Upper lobe of left lung (tissue), 6 donors: Measurements from ENCODE around the gene FBXO11. TPM values are rescaled to one million over a fixed set of nuclear protein-coding genes. Genes with fewer than 3 reads are reported as not detected.

Experiments used
- ATAC-seq, 2 donors: fragments of 200-7000 bp; cut with Tn5 transposase; one replicate each; pipeline ENCODE4 v1.9.1; 2022; ENCODE audit warnings: mild to moderate bottlenecking in 2 of 2, moderate library complexity in 2 of 2; ENCODE audit not compliant: low FRiP score in 2 of 2
- DNase-seq, 2 donors: peaks; one replicate each; pipeline ENCODE4 v3.0.0-alpha.2; 2019 to 2020
- H3K27ac ChIP-seq, 4 donors: fragments of 200-600 bp; sonication (generic); one replicate each; pipeline ENCODE4 v1.5.1; 2016 to 2019
- H3K27me3 ChIP-seq, 4 donors: fragments of 200-600 bp; sonication (generic); one replicate each; pipeline ENCODE4 v1.5.1; 2017 to 2019
- H3K36me3 ChIP-seq, 4 donors: fragments of 200-600 bp; sonication (generic); one replicate each; pipeline ENCODE4 v1.5.1; 2016 to 2019
- H3K4me1 ChIP-seq, 4 donors: fragments of 200-600 bp; sonication (generic); one replicate each; pipeline ENCODE4 v1.5.1; 2018 to 2019
- H3K4me3 ChIP-seq, 4 donors: fragments of 200-600 bp; sonication (generic); one replicate each; pipeline ENCODE4 v1.5.1; 2017 to 2019; ENCODE audit warnings: mild to moderate bottlenecking in 2 of 4, moderate library complexity in 1 of 4
- H3K9me3 ChIP-seq, 4 donors: fragments of 200-600 bp; sonication (generic); one replicate each; pipeline ENCODE4 v1.5.1; 2018 to 2019
- CTCF ChIP-seq, 6 experiments: fragments of 450-650 bp in 4 of 6; fragments of 200-600 bp in 2 of 6; sonication (generic) in 2 of 6; IDR thresholded peaks; one replicate each; pipeline ENCODE4 v1.5.1; 2016 to 2019; ENCODE audit warnings: antibody characterized with exemption in 6 of 6
- EP300 ChIP-seq, 4 donors: sonication (generic); formaldehyde crosslinking; IDR thresholded peaks; one replicate each; pipeline ENCODE4 v1.5.1; 2017; ENCODE audit warnings: antibody characterized with exemption in 4 of 4, control low read depth in 2 of 4
- POLR2A ChIP-seq, 4 donors: fragments of 450-650 bp; IDR thresholded peaks; one replicate each; pipeline ENCODE4 v1.5.1; 2016 to 2017; ENCODE audit warnings: antibody characterized with exemption in 4 of 4, mild to moderate bottlenecking in 2 of 4
- POLR2AphosphoS5 ChIP-seq, 2 donors: sonication (generic); formaldehyde crosslinking; IDR thresholded peaks; one replicate each; pipeline ENCODE4 v1.5.1; 2017; ENCODE audit warnings: antibody characterized with exemption in 2 of 2
- WGBS, 2 donors: methylation state at CpG; one replicate each; pipeline ENCODE4 v1.1.5; 2017 to 2018; 5-methylcytosine and 5-hydroxymethylcytosine counted together
- total RNA-seq, 6 donors: library from RNA; depleted of rRNA in 4 of 6; stranded (reverse); fragments of >200 nt in 4 of 6; gene quantifications; one replicate each; pipeline versions ENCODE4 v1.1.0 to v1.2.1, GENCODE V29; 2016 to 2021
- donor health status: DM: no; HTN: no; CAD: no; lungs with moderate emphysema.
- donor health status: DM: no; HTN: yes; CAD: no; lungs with severe emphysema.

FBXO11 gene
- total RNA-seq, 6 donors from 2014 or later, result 30.5 to 99.2 (median 60.0) TPM

GRCh38 chr2:47767880-47768609 is 138.3 kb downstream of the FBXO11 start:
- Histone ChIP-seq H3K27ac (no peak overlapping the region), H3K4me3 (no peak overlapping the region), H3K27me3 (no peaks in the 10 kb centered on the region), H3K9me3 (no peaks in the 10 kb centered on the region), H3K36me3 (no peaks in the 10 kb centered on the region), H3K4me1 (peaks cover 0 to 6% (median 3%) of the 10 kb centered on the region in 4 donors)
- 29 to 52% methylated on average over 13 to 28 of the region's 28 CpGs for whole genome bisulfite sequencing, 2 donors
- peak; percentile 69 to 95 for DNase-seq
- TF ChIP-seq POLR2A (IDR thresholded peaks at IDR 0.05) (no peak), CTCF (IDR thresholded peaks at IDR 0.05) (peak; percentile 92 to 100 (median 96))
- ATAC-seq, result peak; percentile 77 to 92

GRCh38 chr2:47767497-47767844 is 138.8 kb downstream of the FBXO11 start:
- H3K27ac ChIP-seq, result no peak overlapping the region
- H3K4me3 ChIP-seq, result no peak overlapping the region
- peaks cover 0 to 6% (median 3%) of the 10 kb centered on the region in 4 donors for H3K4me1 ChIP-seq
- no peak for TF ChIP-seq POLR2AphosphoS5 (IDR thresholded peaks at IDR 0.05)
- TF ChIP-seq EP300 (IDR thresholded peaks at IDR 0.05), result no peak
- no peak for TF ChIP-seq POLR2A (IDR thresholded peaks at IDR 0.05)
- no peak for TF ChIP-seq CTCF (IDR thresholded peaks at IDR 0.05)
- no peaks in the 10 kb centered on the region for H3K36me3 ChIP-seq
- H3K9me3 ChIP-seq, result no peaks in the 10 kb centered on the region
- ATAC-seq, result no peak
- WGBS, 2 donors, result 65 to 66% methylated on average over 3 of the region's 3 CpGs
- H3K27me3 ChIP-seq, result no peaks in the 10 kb centered on the region
- DNase-seq, result no peak

GRCh38 chr2:47751856-47752414 is 154.4 kb downstream of the FBXO11 start:
- no peaks in the 10 kb centered on the region for H3K36me3 ChIP-seq
- WGBS, 2 donors, result 60 to 64% methylated on average over 10 of the region's 10 CpGs
- no peak overlapping the region for H3K4me3 ChIP-seq
- DNase-seq (no peak), ATAC-seq (peak in 1 of 2 donors; percentile 22)
- no peaks in the 10 kb centered on the region for H3K27me3 ChIP-seq
- peaks cover 0 to 16% (median 0%) of the 10 kb centered on the region in 4 donors for H3K4me1 ChIP-seq
- H3K9me3 ChIP-seq, result peaks cover 6 to 12% (median 10%) of the 10 kb centered on the region in 4 donors
- TF ChIP-seq CTCF (IDR thresholded peaks at IDR 0.05) (no peak), POLR2A (IDR thresholded peaks at IDR 0.05) (no peak), POLR2AphosphoS5 (IDR thresholded peaks at IDR 0.05) (no peak), EP300 (IDR thresholded peaks at IDR 0.05) (no peak)
- H3K27ac ChIP-seq, result peak overlapping the region in 2 of 4 donors; percentile 18 to 61

GRCh38 chr2:47747878-47748277 is 158.4 kb downstream of the FBXO11 start:
- WGBS, 2 donors, result 88 to 97% methylated on average over 4 of the region's 4 CpGs
- peaks cover 6 to 13% (median 10%) of the 10 kb centered on the region in 4 donors for H3K9me3 ChIP-seq
- peaks cover 0 to 10% (median 0%) of the 10 kb centered on the region in 4 donors for H3K4me1 ChIP-seq
- H3K27ac ChIP-seq, result no peak overlapping the region
- no peaks in the 10 kb centered on the region for H3K27me3 ChIP-seq
- H3K4me3 ChIP-seq, result no peak overlapping the region
- no peak for TF ChIP-seq EP300 (IDR thresholded peaks at IDR 0.05)
- no peak for TF ChIP-seq POLR2A (IDR thresholded peaks at IDR 0.05)
- no peak for TF ChIP-seq CTCF (IDR thresholded peaks at IDR 0.05)
- TF ChIP-seq POLR2AphosphoS5 (IDR thresholded peaks at IDR 0.05), result no peak
- ATAC-seq, result no peak
- DNase-seq, result no peak
- H3K36me3 ChIP-seq, result no peaks in the 10 kb centered on the region
